Transverse colon (tissue), 4 donors: Measurements from ENCODE around the gene FAM210A. TPM values are rescaled to one million over a fixed set of nuclear protein-coding genes. Genes with fewer than 3 reads are reported as not detected.

Source experiments
- DNase-seq: peaks from one replicate; pipeline ENCODE4 v3.0.0-alpha.2; 2019
- H3K27ac ChIP-seq, 4 donors: fragments of 200-600 bp; sonication (generic); 2 replicates each; pipeline ENCODE4 v1.5.1; 2016 to 2018; ENCODE audit warnings: inconsistent platforms in 4 of 4
- H3K27me3 ChIP-seq: fragments of 200-600 bp; sonication (generic); 2 replicates; pipeline ENCODE4 v1.5.1; 2017; ENCODE audit warnings: inconsistent platforms
- H3K36me3 ChIP-seq, 4 donors: fragments of 200-600 bp; sonication (generic); 2 replicates each; pipeline ENCODE4 v1.5.1; 2017 to 2019; ENCODE audit warnings: inconsistent platforms in 4 of 4
- H3K4me1 ChIP-seq, 4 donors: fragments of 200-600 bp; sonication (generic); 2 replicates each; pipeline ENCODE4 v1.5.1; 2017 to 2020; ENCODE audit warnings: inconsistent platforms in 4 of 4
- H3K4me3 ChIP-seq, 4 donors: fragments of 200-600 bp; sonication (generic); 1 replicate in 1 of 4; 2 replicates in 3 of 4; pipeline versions ENCODE4 v1.5.1 to v1.6.1; 2017 to 2019; ENCODE audit warnings: inconsistent platforms in 4 of 4
- H3K9me3 ChIP-seq, 2 donors: fragments of 200-600 bp; sonication (generic); 2 replicates each; pipeline ENCODE4 v1.5.1; 2017 to 2019; ENCODE audit warnings: inconsistent platforms in 2 of 2
- EP300 ChIP-seq: sonication (generic); formaldehyde crosslinking; IDR thresholded peaks from one replicate; pipeline ENCODE4 v1.6.1; 2017; ENCODE audit warnings: antibody characterized with exemption, low read depth
- POLR2A ChIP-seq: fragments of 450-650 bp; IDR thresholded peaks from one replicate; pipeline ENCODE4 v1.6.1; 2016; ENCODE audit warnings: antibody characterized with exemption, mild to moderate bottlenecking, moderate library complexity
- POLR2AphosphoS5 ChIP-seq, 3 donors: sonication (generic); formaldehyde crosslinking; IDR thresholded peaks; one replicate each; pipeline ENCODE4 v1.6.1; 2016; ENCODE audit warnings: antibody characterized with exemption in 3 of 3
- WGBS, 2 donors: methylation state at CpG; one replicate each; pipeline ENCODE4 v1.1.5; 2018; ENCODE audit warnings: low coverage in 1 of 2; 5-methylcytosine and 5-hydroxymethylcytosine counted together
- in situ Hi-C, 4 donors: fragments of 200-750 bp; cut with MboI; loops; one replicate each; pipeline versions ENCODE4 v1.15.0 to v1.15.1; 2017; ENCODE audit warnings: low sequenced_read_pairs in 3 of 4, low pct_ligation_motif_present in 1 of 4, low pct_unique_long_range_greater_than_20kb in 1 of 4
- intact Hi-C: fragments of 100-400 bp; cut with DNase I; formaldehyde crosslinking; loops from one replicate; pipeline ENCODE4 v1.15.1; 2023; ENCODE audit warnings: low total_unique reads
- total RNA-seq, 4 donors: library from RNA; depleted of rRNA; stranded (reverse); fragments of >200 nt; gene quantifications; one replicate each; pipeline ENCODE4 v1.1.0, GENCODE V29; 2016
- TF ChIP-seq, protein P1 (sequence below), 5 experiments: fragments of 200-600 bp in 3 of 5; fragments of 450-650 bp in 2 of 5; sonication (generic) in 3 of 5; IDR thresholded peaks; 1 replicate in 2 of 5; 2 replicates in 3 of 5; pipeline ENCODE4 v1.5.1; 2016 to 2017; ENCODE audit warnings: antibody characterized with exemption in 5 of 5, inconsistent platforms in 3 of 5, mild to moderate bottlenecking in 2 of 5, moderate library complexity in 1 of 5

FAM210A gene
- total RNA-seq, 4 donors from 2014 or later: 0.80 to 12.2 (median 10.2) TPM

DNA sequence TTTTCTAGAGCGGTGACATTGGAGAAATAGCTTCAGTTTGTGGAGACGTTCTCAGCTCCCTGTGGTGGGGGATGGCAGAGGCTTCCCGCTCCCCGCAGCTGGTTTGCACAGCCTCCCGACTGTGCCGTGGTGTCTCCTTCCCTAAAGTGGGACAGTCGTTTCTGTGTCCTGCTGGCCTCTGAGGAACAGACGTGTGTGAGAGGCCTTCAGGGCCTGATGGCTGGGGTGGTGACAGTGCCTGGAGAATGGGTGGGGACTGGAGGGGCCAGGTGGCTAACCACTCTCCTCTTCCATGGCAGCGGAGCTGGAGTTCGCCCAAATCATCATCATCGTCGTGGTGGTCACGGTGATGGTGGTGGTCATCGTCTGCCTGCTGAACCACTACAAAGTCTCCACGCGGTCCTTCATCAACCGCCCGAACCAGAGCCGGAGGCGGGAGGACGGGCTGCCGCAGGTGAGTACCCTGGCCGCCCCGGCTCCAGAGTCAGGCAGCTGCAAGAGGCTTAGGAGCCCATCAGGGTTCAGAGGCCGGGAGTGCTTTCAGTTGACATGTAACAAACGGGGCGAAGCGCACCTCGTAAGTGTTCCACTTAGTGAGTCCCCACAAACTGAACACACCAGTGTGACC lies 105.4 kb downstream of the FAM210A start:
- Histone ChIP-seq H3K4me3 (no peak overlapping the region), H3K36me3 (no peaks in the 10 kb centered on the region), H3K9me3 (no peaks in the 10 kb centered on the region), H3K27ac (no peak overlapping the region), H3K4me1 (no peaks in the 10 kb centered on the region), H3K27me3 (no peaks in the 10 kb centered on the region)
- in situ Hi-C loops: no loop called here
- DNase-seq: no peak
- 95% methylated on average over 29 of the region's 29 CpGs; no CpG with 5 or more reads in 1 of the 2 donors for WGBS, 2 donors
- intact Hi-C loops: loop anchor here (10.0 kb wide), 1 partner anchor 506 kb away; no protein-coding TSS in a partner anchor
- TF ChIP-seq EP300: no peak
- TF ChIP-seq POLR2A: no peak

DNA sequence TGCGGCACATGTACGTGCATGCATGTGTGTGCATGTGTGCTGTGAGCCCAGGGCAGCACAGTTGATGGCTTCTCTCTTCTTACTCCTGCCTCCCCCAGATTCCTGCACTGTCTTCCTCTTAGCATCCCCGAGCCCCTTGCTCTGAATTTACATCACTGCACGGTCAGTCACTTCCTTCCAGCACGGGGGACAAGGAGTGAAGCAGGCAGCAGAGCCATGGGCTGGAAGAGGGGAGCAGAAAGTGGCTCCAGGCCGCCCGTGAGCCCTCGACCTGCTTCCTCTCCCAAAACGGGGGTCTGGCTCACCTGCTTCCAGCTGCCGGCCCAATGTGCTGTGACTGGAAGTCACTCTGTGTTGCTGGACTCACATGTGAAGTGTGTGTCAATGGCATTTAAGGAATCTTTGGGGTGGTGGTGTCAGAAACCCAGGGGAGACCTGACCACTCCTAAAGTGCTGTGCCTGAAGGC lies 106.1 kb downstream of the FAM210A start:
- WGBS, 2 donors: 93% methylated on average over 10 of the region's 10 CpGs; no CpG with 5 or more reads in 1 of the 2 donors
- Histone ChIP-seq H3K36me3 (no peaks in the 10 kb centered on the region), H3K9me3 (no peaks in the 10 kb centered on the region), H3K27ac (no peak overlapping the region), H3K27me3 (no peaks in the 10 kb centered on the region), H3K4me1 (no peaks in the 10 kb centered on the region), H3K4me3 (no peak overlapping the region)
- intact Hi-C loops (loop anchor here (10.0 kb wide), 1 partner anchor 505 kb away; no protein-coding TSS in a partner anchor), in situ Hi-C loops (no loop called here)
- TF ChIP-seq POLR2A (no peak), POLR2AphosphoS5 (IDR thresholded peaks at IDR 0.05) (no peak), EP300 (no peak)
- TF ChIP-seq, protein P1, sequence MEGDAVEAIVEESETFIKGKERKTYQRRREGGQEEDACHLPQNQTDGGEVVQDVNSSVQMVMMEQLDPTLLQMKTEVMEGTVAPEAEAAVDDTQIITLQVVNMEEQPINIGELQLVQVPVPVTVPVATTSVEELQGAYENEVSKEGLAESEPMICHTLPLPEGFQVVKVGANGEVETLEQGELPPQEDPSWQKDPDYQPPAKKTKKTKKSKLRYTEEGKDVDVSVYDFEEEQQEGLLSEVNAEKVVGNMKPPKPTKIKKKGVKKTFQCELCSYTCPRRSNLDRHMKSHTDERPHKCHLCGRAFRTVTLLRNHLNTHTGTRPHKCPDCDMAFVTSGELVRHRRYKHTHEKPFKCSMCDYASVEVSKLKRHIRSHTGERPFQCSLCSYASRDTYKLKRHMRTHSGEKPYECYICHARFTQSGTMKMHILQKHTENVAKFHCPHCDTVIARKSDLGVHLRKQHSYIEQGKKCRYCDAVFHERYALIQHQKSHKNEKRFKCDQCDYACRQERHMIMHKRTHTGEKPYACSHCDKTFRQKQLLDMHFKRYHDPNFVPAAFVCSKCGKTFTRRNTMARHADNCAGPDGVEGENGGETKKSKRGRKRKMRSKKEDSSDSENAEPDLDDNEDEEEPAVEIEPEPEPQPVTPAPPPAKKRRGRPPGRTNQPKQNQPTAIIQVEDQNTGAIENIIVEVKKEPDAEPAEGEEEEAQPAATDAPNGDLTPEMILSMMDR (IDR thresholded peaks at IDR 0.05): no peak
- DNase-seq: no peak

DNA sequence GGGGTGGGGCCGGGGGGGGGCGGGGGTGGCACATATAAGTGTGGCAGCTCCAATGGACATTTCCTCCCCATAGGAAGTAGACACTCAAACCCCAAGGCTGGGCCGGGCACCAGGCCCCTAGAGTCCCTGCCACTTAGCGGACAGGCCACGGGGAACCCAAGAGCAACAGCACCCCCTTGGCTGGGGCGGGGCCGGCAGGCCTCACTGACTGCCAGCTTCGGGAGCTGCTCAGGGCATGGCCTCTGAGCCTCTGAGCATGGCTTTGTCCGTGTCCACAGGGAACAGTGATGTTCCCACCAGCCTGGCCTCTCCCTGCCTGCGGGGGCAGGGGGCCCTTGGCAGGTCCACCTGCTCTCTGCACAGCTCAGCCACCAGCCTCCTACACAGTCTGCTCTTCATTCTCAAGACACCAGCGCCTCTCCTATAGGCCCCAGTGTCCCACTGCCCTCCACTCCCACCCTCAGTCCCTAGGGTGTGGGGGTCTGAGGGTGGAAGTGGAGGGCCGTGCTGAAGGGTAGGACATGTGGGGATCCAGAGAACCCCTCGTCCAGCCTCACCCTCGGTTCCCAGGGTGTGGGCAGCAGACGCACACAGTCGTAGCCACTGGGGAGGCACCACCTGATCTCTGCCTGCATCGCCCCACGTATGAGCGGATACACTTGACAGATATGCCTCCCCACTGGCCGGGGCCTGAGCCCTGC lies 106.7 kb downstream of the FAM210A start:
- 94% methylated on average over 18 of the region's 20 CpGs; no CpG with 5 or more reads in 1 of the 2 donors for WGBS, 2 donors
- Histone ChIP-seq H3K4me1 (no peaks in the 10 kb centered on the region), H3K9me3 (no peaks in the 10 kb centered on the region), H3K4me3 (no peak overlapping the region), H3K27ac (no peak overlapping the region), H3K36me3 (no peaks in the 10 kb centered on the region), H3K27me3 (no peaks in the 10 kb centered on the region)
- TF ChIP-seq POLR2A: no peak
- no peak for TF ChIP-seq EP300
- TF ChIP-seq, protein P1 (IDR thresholded peaks at IDR 0.05): no peak
- no peak for TF ChIP-seq POLR2AphosphoS5 (IDR thresholded peaks at IDR 0.05)
- DNase-seq: no peak
- in situ Hi-C loops: no loop called here
- intact Hi-C loops: loop anchor here (10.0 kb wide), 1 partner anchor 505 kb away; no protein-coding TSS in a partner anchor

- TF ChIP-seq EP300 (no peak), POLR2A (no peak), POLR2AphosphoS5 (IDR thresholded peaks at IDR 0.05) (no peak)
- TF ChIP-seq, protein P1 (IDR thresholded peaks at IDR 0.05): no peak
- H3K4me1 ChIP-seq: peaks cover 0 to 6% (median 0%) of the 10 kb centered on the region in 4 donors
- no peaks in the 10 kb centered on the region for H3K36me3 ChIP-seq
- H3K9me3 ChIP-seq: no peaks in the 10 kb centered on the region
- H3K4me3 ChIP-seq: no peak overlapping the region
- no peaks in the 10 kb centered on the region for H3K27me3 ChIP-seq
- in situ Hi-C loops (no loop called here), intact Hi-C loops (no loop called here)
- 84 to 90% methylated on average over 2 to 13 of the region's 13 CpGs for WGBS, 2 donors
- no peak overlapping the region for H3K27ac ChIP-seq
- DNase-seq: no peak
Observed at GRCh38 chr18:13618760-13619438, 107.5 kb downstream of the FAM210A start.
